Tibial nerve (tissue), 4 donors: ENCODE measurements around the gene DPEP2.

Experiments
- EP300 ChIP-seq, 2 donors: sonication (generic); formaldehyde crosslinking; IDR thresholded peaks; one replicate each; pipeline ENCODE4 v1.6.1; 2017; ENCODE audit warnings: antibody characterized with exemption in 2 of 2, mild to moderate bottlenecking in 1 of 2
- POLR2A ChIP-seq, 2 donors: fragments of 450-650 bp; IDR thresholded peaks; one replicate each; pipeline ENCODE4 v1.6.1; 2017; ENCODE audit warnings: antibody characterized with exemption in 2 of 2, mild to moderate bottlenecking in 2 of 2, moderate library complexity in 2 of 2
- TF ChIP-seq, protein P1 (sequence below), 5 experiments: fragments of 200-600 bp in 3 of 5; fragments of 450-650 bp in 2 of 5; sonication (generic) in 3 of 5; IDR thresholded peaks; one replicate each; pipeline ENCODE4 v1.5.1; 2016 to 2019; ENCODE audit warnings: antibody characterized with exemption in 5 of 5, mild to moderate bottlenecking in 3 of 5, moderate library complexity in 2 of 5

DNA sequence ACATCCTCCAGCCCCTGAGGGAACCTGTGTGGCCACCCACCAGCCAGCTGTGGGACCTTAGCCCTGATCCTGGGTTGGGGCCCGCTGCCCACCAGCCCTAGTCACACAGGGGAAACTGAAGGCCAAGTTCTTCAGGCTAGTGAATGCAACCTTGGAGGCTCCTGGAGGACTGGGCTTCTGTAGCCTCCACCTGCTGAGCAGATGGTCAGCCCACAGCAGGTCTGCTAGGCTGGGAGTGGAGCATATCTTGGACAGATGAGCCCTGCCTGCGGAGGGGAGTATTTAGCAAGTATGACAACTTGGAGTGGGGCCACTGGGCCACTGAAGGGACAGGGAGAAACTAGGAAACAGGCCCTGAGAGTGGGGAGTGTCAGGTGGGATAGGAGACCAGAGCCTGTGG is 23.1 kb downstream of the DPEP2 start:
- TF ChIP-seq, protein P1, sequence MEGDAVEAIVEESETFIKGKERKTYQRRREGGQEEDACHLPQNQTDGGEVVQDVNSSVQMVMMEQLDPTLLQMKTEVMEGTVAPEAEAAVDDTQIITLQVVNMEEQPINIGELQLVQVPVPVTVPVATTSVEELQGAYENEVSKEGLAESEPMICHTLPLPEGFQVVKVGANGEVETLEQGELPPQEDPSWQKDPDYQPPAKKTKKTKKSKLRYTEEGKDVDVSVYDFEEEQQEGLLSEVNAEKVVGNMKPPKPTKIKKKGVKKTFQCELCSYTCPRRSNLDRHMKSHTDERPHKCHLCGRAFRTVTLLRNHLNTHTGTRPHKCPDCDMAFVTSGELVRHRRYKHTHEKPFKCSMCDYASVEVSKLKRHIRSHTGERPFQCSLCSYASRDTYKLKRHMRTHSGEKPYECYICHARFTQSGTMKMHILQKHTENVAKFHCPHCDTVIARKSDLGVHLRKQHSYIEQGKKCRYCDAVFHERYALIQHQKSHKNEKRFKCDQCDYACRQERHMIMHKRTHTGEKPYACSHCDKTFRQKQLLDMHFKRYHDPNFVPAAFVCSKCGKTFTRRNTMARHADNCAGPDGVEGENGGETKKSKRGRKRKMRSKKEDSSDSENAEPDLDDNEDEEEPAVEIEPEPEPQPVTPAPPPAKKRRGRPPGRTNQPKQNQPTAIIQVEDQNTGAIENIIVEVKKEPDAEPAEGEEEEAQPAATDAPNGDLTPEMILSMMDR (IDR thresholded peaks at IDR 0.05), result no peak
- TF ChIP-seq POLR2A (IDR thresholded peaks at IDR 0.05) (no peak), EP300 (IDR thresholded peaks at IDR 0.05) (no peak)
